Effector memory CD8-positive, alpha-beta T cell (primary cell): ENCODE results near the gene COBL.

Experiments
- ATAC-seq: fragments of 150-1000 bp; cut with Tn5 transposase; replicated peaks from 2 replicates; pipeline ENCODE4 v1.10.0; 2021; ENCODE audit warnings: mild to moderate bottlenecking, moderate library complexity
- DNase-seq, 3 experiments: peaks; one replicate each; pipeline ENCODE4 v3.0.0; 2021
- H3K27ac Mint-ChIP-seq, 2 donors: one replicate each; pipeline ENCODE4 v1.8.0; 2022; ENCODE audit warnings: mild to moderate bottlenecking in 2 of 2, mixed read lengths in 2 of 2, moderate library complexity in 2 of 2
- H3K27me3 Mint-ChIP-seq, 2 donors: one replicate each; pipeline ENCODE4 v1.8.0; 2022; ENCODE audit warnings: mixed read lengths in 2 of 2
- H3K36me3 Mint-ChIP-seq: one replicate; pipeline ENCODE4 v1.8.0; 2022; ENCODE audit warnings: mild to moderate bottlenecking, moderate library complexity, mixed read lengths; ENCODE audit not compliant: insufficient read depth
- H3K4me1 Mint-ChIP-seq, 2 donors: one replicate each; pipeline ENCODE4 v1.8.0; 2022; ENCODE audit warnings: low read depth in 2 of 2, mixed read lengths in 2 of 2
- H3K4me3 Mint-ChIP-seq, 2 donors: one replicate each; pipeline ENCODE4 v1.8.0; 2022; ENCODE audit warnings: mild to moderate bottlenecking in 2 of 2, mixed read lengths in 2 of 2, moderate library complexity in 2 of 2
- H3K9me3 Mint-ChIP-seq, 2 donors: one replicate each; pipeline ENCODE4 v1.8.0; 2022; ENCODE audit warnings: mixed read lengths in 2 of 2

Gene COBL

GRCh38 chr7:51317582-51317910 is 937 bp upstream of the COBL start:
- peak overlapping the region in 1 of 2 donors; percentile 9 for H3K4me3 Mint-ChIP-seq

GRCh38 chr7:51316262-51316665 is 345 bp downstream of the COBL start:
- no peak overlapping the region for H3K4me3 Mint-ChIP-seq
- ATAC-seq (no peak), DNase-seq (no peak)
- H3K4me1 Mint-ChIP-seq, result no peaks in the 10 kb centered on the region
- no peaks in the 10 kb centered on the region for H3K36me3 Mint-ChIP-seq
- no peaks in the 10 kb centered on the region for H3K9me3 Mint-ChIP-seq
- peaks cover 36 to 54% of the 10 kb centered on the region in 2 donors for H3K27me3 Mint-ChIP-seq
- no peak overlapping the region for H3K27ac Mint-ChIP-seq

More at GRCh38 chr7:51317582-51317910, 937 bp upstream of the COBL start:
- H3K27me3 Mint-ChIP-seq, result peaks cover 32 to 54% of the 10 kb centered on the region in 2 donors
- ATAC-seq, result no peak
- no peak for DNase-seq
- H3K36me3 Mint-ChIP-seq, result no peaks in the 10 kb centered on the region
- H3K9me3 Mint-ChIP-seq, result no peaks in the 10 kb centered on the region
- H3K4me1 Mint-ChIP-seq, result no peaks in the 10 kb centered on the region
- H3K27ac Mint-ChIP-seq, result no peak overlapping the region

DNA sequence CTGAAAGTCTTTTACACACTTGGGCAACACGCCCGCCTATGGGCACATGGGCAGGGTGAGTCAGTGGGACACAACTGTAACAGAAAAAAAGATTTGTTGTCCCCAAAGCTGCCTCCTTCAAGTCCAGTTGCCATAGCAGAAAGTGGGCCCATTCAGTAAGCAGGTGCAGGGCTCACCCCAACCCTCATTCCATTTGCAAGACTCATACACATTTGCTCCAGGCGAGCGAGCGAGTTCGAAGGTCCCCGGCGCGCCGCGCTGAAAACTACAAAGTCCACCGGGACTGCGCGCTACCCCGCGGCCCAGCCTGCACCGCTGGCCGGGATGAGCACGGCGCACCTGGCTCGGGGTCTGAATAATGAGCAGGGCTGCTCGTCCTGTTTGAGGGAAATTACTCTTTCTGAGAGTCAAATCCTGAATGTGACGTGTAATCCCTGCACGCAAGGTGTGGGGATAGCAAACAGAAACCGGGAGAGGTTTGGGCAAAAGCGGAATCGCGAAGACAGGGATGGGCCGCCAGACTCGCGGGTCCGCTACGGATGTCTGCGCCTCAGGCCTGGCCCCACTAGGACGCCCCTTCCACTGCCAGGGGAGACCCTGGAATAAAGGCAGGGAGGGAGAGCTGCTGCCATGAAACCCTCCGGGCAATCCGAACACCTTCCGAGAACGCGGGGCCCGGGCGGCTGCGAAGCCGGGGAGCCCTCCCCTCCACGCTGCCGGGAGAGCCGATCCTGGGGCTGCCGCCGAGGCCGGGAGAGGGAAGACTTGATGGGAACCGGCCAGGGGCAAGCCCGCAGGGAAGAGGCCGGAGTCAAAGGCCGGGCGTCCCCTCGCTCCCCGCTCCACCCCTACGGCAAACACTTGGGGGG is 982 bp downstream of the COBL start:
- Mint-ChIP-seq H3K9me3 (no peaks in the 10 kb centered on the region), H3K27ac (no peak overlapping the region), H3K4me3 (no peak overlapping the region), H3K36me3 (no peaks in the 10 kb centered on the region), H3K4me1 (no peaks in the 10 kb centered on the region), H3K27me3 (peaks cover 38 to 54% of the 10 kb centered on the region in 2 donors)
- DNase-seq (no peak), ATAC-seq (no peak)

DNA sequence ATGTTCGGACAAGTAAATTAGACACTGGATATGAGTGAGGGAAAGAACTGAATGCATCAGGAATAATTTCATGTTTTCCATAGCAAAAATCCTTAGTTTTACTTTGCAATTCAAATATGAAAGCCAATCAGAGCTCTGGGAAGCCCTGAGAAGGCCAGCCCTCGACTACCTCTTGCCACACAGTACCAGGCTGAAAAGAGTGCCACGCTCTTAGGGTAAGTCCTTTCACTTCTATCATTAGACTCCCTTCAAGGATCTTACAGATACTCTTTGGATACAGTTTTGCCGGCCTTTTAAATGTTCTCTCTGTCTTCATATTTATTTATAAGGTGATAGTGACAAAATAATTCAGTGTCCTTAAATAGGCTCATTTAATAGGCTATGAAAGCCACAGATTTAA is 1.9 kb downstream of the COBL start:
- H3K36me3 Mint-ChIP-seq, result no peaks in the 10 kb centered on the region
- DNase-seq (no peak), ATAC-seq (no peak)
- peaks cover 38 to 53% of the 10 kb centered on the region in 2 donors for H3K27me3 Mint-ChIP-seq
- no peaks in the 10 kb centered on the region for H3K4me1 Mint-ChIP-seq
- no peak overlapping the region for H3K27ac Mint-ChIP-seq
- H3K9me3 Mint-ChIP-seq, result no peaks in the 10 kb centered on the region
- H3K4me3 Mint-ChIP-seq, result no peak overlapping the region

DNA sequence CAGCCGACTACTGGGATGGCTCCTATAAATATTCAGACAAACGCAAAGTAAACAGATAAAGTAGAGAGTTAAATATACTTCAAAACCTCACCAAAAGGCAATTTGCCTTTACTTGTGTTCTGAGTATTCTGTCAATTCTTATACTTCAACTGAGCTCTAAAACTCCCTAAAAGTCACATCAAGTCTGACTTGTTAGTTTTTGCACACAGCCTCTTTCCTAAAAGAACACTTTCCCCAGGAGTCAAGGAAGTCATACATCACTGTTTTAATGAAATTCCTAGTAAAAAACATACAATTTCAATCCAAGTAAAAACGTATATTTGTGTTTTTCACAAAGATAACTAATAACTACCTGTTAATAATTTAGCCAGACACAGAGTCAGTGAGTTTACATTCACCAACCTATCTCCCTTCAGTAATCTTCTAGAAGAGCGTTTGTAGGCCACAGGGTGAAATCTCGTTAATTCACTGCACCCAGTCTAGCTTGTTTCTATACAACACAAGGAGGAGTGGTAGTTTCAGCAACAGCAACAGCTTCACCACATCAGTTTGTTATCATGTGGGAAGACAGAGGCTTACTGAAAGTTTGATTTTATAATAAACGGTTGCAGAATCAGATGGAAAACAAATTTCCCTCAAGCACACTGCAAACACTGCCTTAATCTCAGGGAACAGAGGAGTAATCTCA is 2.7 kb downstream of the COBL start:
- Mint-ChIP-seq H3K36me3 (no peaks in the 10 kb centered on the region), H3K27ac (no peak overlapping the region), H3K4me1 (no peaks in the 10 kb centered on the region), H3K9me3 (no peaks in the 10 kb centered on the region), H3K4me3 (no peak overlapping the region), H3K27me3 (peaks cover 38 to 50% of the 10 kb centered on the region in 2 donors)
- ATAC-seq (no peak), DNase-seq (no peak)

DNA sequence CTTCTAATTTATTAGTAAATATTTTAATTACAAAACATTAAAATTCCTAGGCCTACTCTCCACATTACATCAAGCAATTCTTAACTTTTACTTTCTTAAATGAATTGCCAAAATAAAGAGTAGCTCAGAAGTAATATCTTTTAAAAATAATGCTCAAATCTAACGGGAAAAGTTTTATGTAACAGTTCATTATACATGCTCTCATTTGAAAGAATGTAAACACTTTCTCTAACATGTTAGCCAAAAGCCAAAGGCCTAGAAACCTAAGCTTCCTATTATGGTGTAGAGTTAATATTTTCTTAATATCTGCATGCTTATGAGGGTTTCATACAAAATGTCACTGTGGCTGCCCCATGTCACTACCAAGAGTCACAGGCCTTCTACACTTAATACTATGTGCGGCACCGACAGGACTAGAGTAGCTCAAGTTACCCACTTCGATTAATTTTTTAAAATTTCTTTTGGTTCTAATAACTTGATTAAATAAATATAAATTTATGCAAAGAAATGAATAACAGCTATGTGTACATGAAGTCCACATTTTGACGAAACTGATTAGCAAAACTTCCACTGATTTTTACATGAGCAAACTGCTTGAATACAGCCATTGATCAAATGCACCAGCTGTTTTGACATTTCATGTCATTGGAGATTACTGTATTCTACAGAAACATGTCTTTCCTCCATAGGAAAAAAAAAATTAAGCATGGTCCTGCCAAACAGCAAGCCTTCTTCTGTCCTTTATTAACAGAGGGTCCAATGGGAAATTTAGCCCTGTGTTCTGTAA is 3.5 kb downstream of the COBL start:
- no peaks in the 10 kb centered on the region for H3K4me1 Mint-ChIP-seq
- no peaks in the 10 kb centered on the region for H3K9me3 Mint-ChIP-seq
- ATAC-seq, result no peak
- no peak overlapping the region for H3K4me3 Mint-ChIP-seq
- H3K36me3 Mint-ChIP-seq, result no peaks in the 10 kb centered on the region
- H3K27ac Mint-ChIP-seq, result no peak overlapping the region
- peaks cover 38 to 48% of the 10 kb centered on the region in 2 donors for H3K27me3 Mint-ChIP-seq
- DNase-seq, result no peak

DNA sequence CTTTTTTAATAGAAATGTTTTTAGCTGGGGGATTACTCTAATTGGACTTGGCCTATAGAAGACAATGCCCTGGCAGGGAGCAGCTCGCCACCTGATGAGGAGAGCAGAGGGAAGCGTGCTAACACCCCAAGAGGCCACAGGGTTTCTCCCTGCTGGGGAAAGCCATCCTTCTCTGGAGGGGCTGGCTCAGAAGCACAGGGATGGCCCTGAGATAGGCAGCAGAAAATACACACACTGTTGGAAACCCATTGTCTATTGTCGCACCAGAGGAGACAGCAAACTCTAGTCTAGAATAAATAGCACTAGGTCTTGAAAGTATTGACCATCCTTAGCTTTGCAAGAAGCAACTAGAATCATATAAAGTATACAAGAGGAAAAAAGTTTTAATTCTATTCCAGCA is 5.4 kb downstream of the COBL start:
- Mint-ChIP-seq H3K27me3 (peaks cover 28 to 37% of the 10 kb centered on the region in 2 donors), H3K27ac (no peak overlapping the region), H3K9me3 (no peaks in the 10 kb centered on the region), H3K4me3 (no peak overlapping the region), H3K4me1 (no peaks in the 10 kb centered on the region), H3K36me3 (no peaks in the 10 kb centered on the region)
- DNase-seq (no peak), ATAC-seq (no peak)

- H3K27ac Mint-ChIP-seq, result no peak overlapping the region
- no peaks in the 10 kb centered on the region for H3K9me3 Mint-ChIP-seq
- ATAC-seq (no peak), DNase-seq (no peak)
- H3K4me3 Mint-ChIP-seq, result no peak overlapping the region
- no peaks in the 10 kb centered on the region for H3K4me1 Mint-ChIP-seq
- peaks cover 23 to 28% of the 10 kb centered on the region in 2 donors for H3K27me3 Mint-ChIP-seq
- no peaks in the 10 kb centered on the region for H3K36me3 Mint-ChIP-seq
Measured at GRCh38 chr7:51310131-51310583, 6.5 kb downstream of the COBL start.

GRCh38 chr7:51309361-51310130 is 7.1 kb downstream of the COBL start:
- DNase-seq, result no peak
- Mint-ChIP-seq H3K27ac (no peak overlapping the region), H3K4me3 (no peak overlapping the region), H3K9me3 (no peaks in the 10 kb centered on the region), H3K27me3 (peaks cover 17 to 22% of the 10 kb centered on the region in 2 donors), H3K36me3 (no peaks in the 10 kb centered on the region), H3K4me1 (no peaks in the 10 kb centered on the region)
- no peak for ATAC-seq

GRCh38 chr7:51308696-51309095 is 7.9 kb downstream of the COBL start:
- no peak overlapping the region for H3K27ac Mint-ChIP-seq
- no peaks in the 10 kb centered on the region for H3K36me3 Mint-ChIP-seq
- H3K27me3 Mint-ChIP-seq, result peaks cover 9 to 14% of the 10 kb centered on the region in 2 donors
- H3K9me3 Mint-ChIP-seq, result no peaks in the 10 kb centered on the region
- no peak for ATAC-seq
- no peaks in the 10 kb centered on the region for H3K4me1 Mint-ChIP-seq
- no peak overlapping the region for H3K4me3 Mint-ChIP-seq
- no peak for DNase-seq

DNA sequence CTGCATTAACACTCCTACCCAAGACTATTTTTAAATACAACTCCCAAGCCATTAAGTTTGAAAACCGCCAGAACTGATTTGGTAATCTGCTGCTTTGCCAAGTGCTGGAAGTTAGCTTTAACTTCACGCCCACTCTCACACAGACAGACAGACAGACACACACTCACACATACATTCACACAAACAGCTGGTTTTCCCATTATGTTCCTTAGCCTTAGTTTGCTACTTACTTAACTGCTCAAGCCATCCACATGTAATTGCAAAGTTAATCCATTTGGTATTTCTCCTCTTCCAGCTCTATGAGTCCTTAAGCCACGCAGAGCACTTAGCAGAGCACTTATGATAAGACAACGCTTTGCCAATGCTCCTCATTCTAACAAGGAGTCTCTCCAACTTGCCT is 8.3 kb downstream of the COBL start:
- no peaks in the 10 kb centered on the region for H3K4me1 Mint-ChIP-seq
- H3K36me3 Mint-ChIP-seq, result no peaks in the 10 kb centered on the region
- no peaks in the 10 kb centered on the region for H3K9me3 Mint-ChIP-seq
- no peak for DNase-seq
- H3K27ac Mint-ChIP-seq, result no peak overlapping the region
- H3K27me3 Mint-ChIP-seq, result peaks cover 6 to 11% of the 10 kb centered on the region in 2 donors
- no peak overlapping the region for H3K4me3 Mint-ChIP-seq
- ATAC-seq, result no peak

GRCh38 chr7:51307651-51308210 is 8.9 kb downstream of the COBL start:
- Mint-ChIP-seq H3K27ac (no peak overlapping the region), H3K36me3 (no peaks in the 10 kb centered on the region), H3K4me1 (no peaks in the 10 kb centered on the region), H3K27me3 (peaks cover 6 to 11% of the 10 kb centered on the region in 2 donors), H3K4me3 (no peak overlapping the region), H3K9me3 (no peaks in the 10 kb centered on the region)
- no peak for ATAC-seq
- DNase-seq, result no peak

GRCh38 chr7:51306761-51307160 is 9.8 kb downstream of the COBL start:
- Mint-ChIP-seq H3K27ac (no peak overlapping the region), H3K36me3 (no peaks in the 10 kb centered on the region), H3K9me3 (no peaks in the 10 kb centered on the region), H3K4me1 (no peaks in the 10 kb centered on the region), H3K4me3 (no peak overlapping the region), H3K27me3 (peaks cover 6 to 11% of the 10 kb centered on the region in 2 donors)
- no peak for DNase-seq
- no peak for ATAC-seq
